ENCODE results near the gene UPK1A.

Gene UPK1A

GRCh38 chr19:35713506-35713850 lies 47.2 kb downstream of the UPK1A start:
- H3K4me1 ChIP-seq = peaks cover 9% of the 10 kb centered on the region
- no peaks in the 10 kb centered on the region for H3K9me3 ChIP-seq
- in situ Hi-C loops (cut with MboI; ENCODE audit: low sequenced_read_pairs) = no loop called here
- H3K36me3 ChIP-seq (replicated peaks) = no peaks in the 10 kb centered on the region
- no peak overlapping the region for H3K4me3 ChIP-seq
- no peak for DNase-seq (ENCODE audit: low spot score in 2 of 2)
- H3K27me3 ChIP-seq (ENCODE audit: low read depth) = no peaks in the 10 kb centered on the region

GRCh38 chr19:35713904-35714495 lies 47.7 kb downstream of the UPK1A start:
- Histone ChIP-seq H3K27me3 (ENCODE audit: low read depth) (no peaks in the 10 kb centered on the region), H3K9me3 (no peaks in the 10 kb centered on the region), H3K4me1 (peaks cover 9% of the 10 kb centered on the region), H3K36me3 (replicated peaks) (no peaks in the 10 kb centered on the region), H3K4me3 (no peak overlapping the region)
- in situ Hi-C loops (cut with MboI; ENCODE audit: low sequenced_read_pairs) = no loop called here
- DNase-seq (ENCODE audit: low spot score in 2 of 2) = no peak

GRCh38 chr19:35714601-35715354 lies 48.5 kb downstream of the UPK1A start:
- Histone ChIP-seq H3K27me3 (ENCODE audit: low read depth) (no peaks in the 10 kb centered on the region), H3K36me3 (replicated peaks) (no peaks in the 10 kb centered on the region; the same call in 1 of the 2 replicates), H3K9me3 (no peaks in the 10 kb centered on the region), H3K4me1 (peaks cover 9% of the 10 kb centered on the region), H3K4me3 (no peak overlapping the region)
- no peak for DNase-seq (ENCODE audit: low spot score in 2 of 2)
- in situ Hi-C loops (cut with MboI; ENCODE audit: low sequenced_read_pairs) = loop anchor here (5.0 kb wide), 1 partner anchor 167 kb away; the partner anchor contains the start of gene TMEM147

- Histone ChIP-seq H3K9me3 (no peaks in the 10 kb centered on the region), H3K4me1 (peaks cover 9% of the 10 kb centered on the region), H3K27me3 (ENCODE audit: low read depth) (no peaks in the 10 kb centered on the region), H3K4me3 (peak overlapping the region; percentile 55), H3K36me3 (replicated peaks) (no peaks in the 10 kb centered on the region; the same call in 1 of the 2 replicates)
- no peak for DNase-seq (ENCODE audit: low spot score in 2 of 2)
- in situ Hi-C loops (cut with MboI; ENCODE audit: low sequenced_read_pairs) = loop anchor here (5.0 kb wide), 1 partner anchor 168 kb away; the partner anchor contains the start of gene TMEM147
Measured at GRCh38 chr19:35715355-35715809, 49.1 kb downstream of the UPK1A start.

- no peak for DNase-seq (ENCODE audit: low spot score in 2 of 2)
- H3K9me3 ChIP-seq = no peaks in the 10 kb centered on the region
- H3K4me1 ChIP-seq = peaks cover 9% of the 10 kb centered on the region
- in situ Hi-C loops (cut with MboI; ENCODE audit: low sequenced_read_pairs) = loop anchor here (5.0 kb wide), 1 partner anchor 169 kb away; the partner anchor contains the start of gene TMEM147
- peaks cover 3% of the 10 kb centered on the region; the same call in 1 of the 2 replicates for H3K36me3 ChIP-seq (replicated peaks)
- no peaks in the 10 kb centered on the region for H3K27me3 ChIP-seq (ENCODE audit: low read depth)
- peak overlapping the region; percentile 55 for H3K4me3 ChIP-seq
Measured at GRCh38 chr19:35715981-35716800, 49.9 kb downstream of the UPK1A start.

- H3K9me3 ChIP-seq = no peaks in the 10 kb centered on the region
- peaks cover 9% of the 10 kb centered on the region for H3K4me1 ChIP-seq
Measured at GRCh38 chr19:35716801-35717664, 50.7 kb downstream of the UPK1A start.

GRCh38 chr19:35717665-35718344 lies 51.5 kb downstream of the UPK1A start, which contains the start of gene KMT2B:
KMT2B (plus strand) TSS chr19:35718003; CDS start chr19:35718019, 16 bp downstream.
- no peaks in the 10 kb centered on the region for H3K27me3 ChIP-seq (ENCODE audit: low read depth)
- peak within 1 kb of the TSS; percentile 78 for H3K4me3 ChIP-seq
- H3K4me1 ChIP-seq = peaks cover 9% of the 10 kb centered on the region
- in situ Hi-C loops (cut with MboI; ENCODE audit: low sequenced_read_pairs) = loop anchor here (5.0 kb wide), 1 partner anchor 171 kb away; the partner anchor contains the start of gene TMEM147
- DNase-seq (ENCODE audit: low spot score in 2 of 2) = no peak
- peaks cover 19% of the 10 kb centered on the region for H3K36me3 ChIP-seq (replicated peaks)
- H3K9me3 ChIP-seq = no peaks in the 10 kb centered on the region

More at GRCh38 chr19:35716801-35717664, 50.7 kb downstream of the UPK1A start:
- Histone ChIP-seq H3K36me3 (replicated peaks) (peaks cover 12% of the 10 kb centered on the region), H3K27me3 (ENCODE audit: low read depth) (no peaks in the 10 kb centered on the region), H3K4me3 (peak overlapping the region; percentile 55)
- peak; percentile 97 for DNase-seq (ENCODE audit: low spot score in 2 of 2)
- in situ Hi-C loops (cut with MboI; ENCODE audit: low sequenced_read_pairs) = loop anchor here (5.0 kb wide), 1 partner anchor 170 kb away; the partner anchor contains the start of gene TMEM147

GRCh38 chr19:35718345-35719041 lies 52.2 kb downstream of the UPK1A start:
- no peak for DNase-seq (ENCODE audit: low spot score in 2 of 2)
- peaks cover 9% of the 10 kb centered on the region for H3K4me1 ChIP-seq
- no peaks in the 10 kb centered on the region for H3K9me3 ChIP-seq
- H3K4me3 ChIP-seq = peak overlapping the region; percentile 78
- peaks cover 26% of the 10 kb centered on the region for H3K36me3 ChIP-seq (replicated peaks)
- in situ Hi-C loops (cut with MboI; ENCODE audit: low sequenced_read_pairs) = loop anchor here (5.0 kb wide), 1 partner anchor 171 kb away; the partner anchor contains the start of gene TMEM147
- H3K27me3 ChIP-seq (ENCODE audit: low read depth) = no peaks in the 10 kb centered on the region

- Histone ChIP-seq H3K4me1 (peaks cover 9% of the 10 kb centered on the region), H3K36me3 (replicated peaks) (peaks cover 37% of the 10 kb centered on the region), H3K9me3 (no peaks in the 10 kb centered on the region), H3K27me3 (ENCODE audit: low read depth) (no peaks in the 10 kb centered on the region), H3K4me3 (peak overlapping the region; percentile 78)
- in situ Hi-C loops (cut with MboI; ENCODE audit: low sequenced_read_pairs) = loop anchor here (5.0 kb wide), 1 partner anchor 172 kb away; the partner anchor contains the start of gene TMEM147
- DNase-seq (ENCODE audit: low spot score in 2 of 2) = no peak
Measured at GRCh38 chr19:35719402-35720162, 53.3 kb downstream of the UPK1A start.

GRCh38 chr19:35720163-35720524 lies 53.8 kb downstream of the UPK1A start:
- no peaks in the 10 kb centered on the region for H3K9me3 ChIP-seq
- H3K4me1 ChIP-seq = peaks cover 9% of the 10 kb centered on the region
- no peaks in the 10 kb centered on the region for H3K27me3 ChIP-seq (ENCODE audit: low read depth)
- H3K36me3 ChIP-seq (replicated peaks) = peaks cover 43% of the 10 kb centered on the region
- in situ Hi-C loops (cut with MboI; ENCODE audit: low sequenced_read_pairs) = no loop called here
- no peak overlapping the region for H3K4me3 ChIP-seq
- DNase-seq (ENCODE audit: low spot score in 2 of 2) = no peak

GRCh38 chr19:35720648-35721047 lies 54.3 kb downstream of the UPK1A start:
- no peak overlapping the region for H3K4me3 ChIP-seq
- H3K36me3 ChIP-seq (replicated peaks) = peaks cover 48% of the 10 kb centered on the region
- in situ Hi-C loops (cut with MboI; ENCODE audit: low sequenced_read_pairs) = no loop called here

More at GRCh38 chr19:35720648-35721047, 54.3 kb downstream of the UPK1A start:
- H3K4me1 ChIP-seq = peaks cover 7% of the 10 kb centered on the region
- no peak for DNase-seq (ENCODE audit: low spot score in 2 of 2)
- no peaks in the 10 kb centered on the region for H3K27me3 ChIP-seq (ENCODE audit: low read depth)
- no peaks in the 10 kb centered on the region for H3K9me3 ChIP-seq
